ENCODE results near the gene RCOR1. TPM values are rescaled to one million over a fixed set of nuclear protein-coding genes. Genes with fewer than 3 reads are reported as not detected.
"Not testable (repeated sequence)": the region's sequence is repeated elsewhere in the genome, so short reads cannot be mapped to it uniquely, and the experiment has no call there.

RCOR1 gene
- total and polyA plus RNA-seq, 2 experiments from 2014 or later = 9.9 to 30.2 TPM

GRCh38 chr14:102570334-102570995 is 22.0 kb upstream of the RCOR1 start:
- no peak overlapping the region for H3K27ac ChIP-seq
- H3K36me3 ChIP-seq (replicated peaks; ENCODE audit: insufficient read depth, low read depth) = no peaks in the 10 kb centered on the region
- H3K4me1 ChIP-seq (ENCODE audit: insufficient read depth) = peaks cover 17% of the 10 kb centered on the region
- DNase-seq (ENCODE audit: low spot score) = no peak
- H3K27me3 ChIP-seq = no peaks in the 10 kb centered on the region
- H3K9me2 ChIP-seq (replicated peaks; ENCODE audit: insufficient read depth) = no peaks in the 10 kb centered on the region
- H4K20me1 ChIP-seq (ENCODE audit: insufficient read depth, poor library complexity, severe bottlenecking) = no peaks in the 10 kb centered on the region
- H3K4me2 ChIP-seq = no peak overlapping the region
- no peak overlapping the region for H2AFZ ChIP-seq
- 86% methylated on average over 9 of the region's 9 CpGs for WGBS (ENCODE audit: low lambda C conversion rate, missing lambda C conversion rate)
- no peaks in the 10 kb centered on the region for H3K79me2 ChIP-seq
- no peak overlapping the region for H3K4me3 ChIP-seq
- no peaks in the 10 kb centered on the region for H3K9me3 ChIP-seq (ENCODE audit: low read depth)
- TF ChIP-seq EZH2phosphoT487 (IDR thresholded peaks at IDR 0.05; ENCODE audit: low read depth, severe bottlenecking, unreplicated experiment) = no peak
- TF ChIP-seq EZH2 (IDR thresholded peaks at IDR 0.05; ENCODE audit: borderline replicate concordance) = no peak
- no peak for TF ChIP-seq CTCF (IDR thresholded peaks at IDR 0.05; ENCODE audit: poor library complexity)

GRCh38 chr14:102571043-102571442 is 21.4 kb upstream of the RCOR1 start:
- TF ChIP-seq EZH2phosphoT487 (IDR thresholded peaks at IDR 0.05; ENCODE audit: low read depth, severe bottlenecking, unreplicated experiment) (no peak), CTCF (IDR thresholded peaks at IDR 0.05; ENCODE audit: poor library complexity) (no peak), EZH2 (IDR thresholded peaks at IDR 0.05; ENCODE audit: borderline replicate concordance) (no peak)
- WGBS (ENCODE audit: low lambda C conversion rate, missing lambda C conversion rate) = 88% methylated on average over 2 of the region's 2 CpGs
- H3K4me3 ChIP-seq = no peak overlapping the region
- no peak for DNase-seq (ENCODE audit: low spot score)
- no peaks in the 10 kb centered on the region for H3K9me3 ChIP-seq (ENCODE audit: low read depth)
- no peaks in the 10 kb centered on the region for H3K27me3 ChIP-seq
- no peak overlapping the region for H3K27ac ChIP-seq
- peaks cover 17% of the 10 kb centered on the region for H3K4me1 ChIP-seq (ENCODE audit: insufficient read depth)
- no peaks in the 10 kb centered on the region for H3K79me2 ChIP-seq
- no peak overlapping the region for H2AFZ ChIP-seq
- H3K9me2 ChIP-seq (replicated peaks; ENCODE audit: insufficient read depth) = no peaks in the 10 kb centered on the region
- H3K4me2 ChIP-seq = no peak overlapping the region
- H4K20me1 ChIP-seq (ENCODE audit: insufficient read depth, poor library complexity, severe bottlenecking) = no peaks in the 10 kb centered on the region
- no peaks in the 10 kb centered on the region for H3K36me3 ChIP-seq (replicated peaks; ENCODE audit: insufficient read depth, low read depth)

- Histone ChIP-seq H3K4me3 (no peak overlapping the region), H3K9me3 (ENCODE audit: low read depth) (no peaks in the 10 kb centered on the region), H4K20me1 (ENCODE audit: insufficient read depth, poor library complexity, severe bottlenecking) (no peaks in the 10 kb centered on the region), H3K36me3 (replicated peaks; ENCODE audit: insufficient read depth, low read depth) (no peaks in the 10 kb centered on the region), H3K79me2 (no peaks in the 10 kb centered on the region), H2AFZ (no peak overlapping the region), H3K27me3 (no peaks in the 10 kb centered on the region), H3K4me2 (no peak overlapping the region), H3K4me1 (ENCODE audit: insufficient read depth) (peaks cover 17% of the 10 kb centered on the region), H3K9me2 (replicated peaks; ENCODE audit: insufficient read depth) (no peaks in the 10 kb centered on the region), H3K27ac (no peak overlapping the region)
- TF ChIP-seq EZH2phosphoT487 (IDR thresholded peaks at IDR 0.05; ENCODE audit: low read depth, severe bottlenecking, unreplicated experiment) = no peak
- no peak for TF ChIP-seq CTCF (IDR thresholded peaks at IDR 0.05; ENCODE audit: poor library complexity)
- no peak for TF ChIP-seq EZH2 (IDR thresholded peaks at IDR 0.05; ENCODE audit: borderline replicate concordance)
- DNase-seq (ENCODE audit: low spot score) = no peak
- 95% methylated on average over 10 of the region's 10 CpGs for WGBS (ENCODE audit: low lambda C conversion rate, missing lambda C conversion rate)
These were observed 20.9 kb upstream of the RCOR1 start for GRCh38 chr14:102571478-102572042.

- H3K27me3 ChIP-seq; H3K9me3 ChIP-seq (ENCODE audit: low read depth); H3K4me2 ChIP-seq; H4K20me1 ChIP-seq (ENCODE audit: insufficient read depth, poor library complexity, severe bottlenecking); H3K79me2 ChIP-seq; H3K36me3 ChIP-seq (replicated peaks; ENCODE audit: insufficient read depth, low read depth); DNase-seq (ENCODE audit: low spot score); H3K9me2 ChIP-seq (replicated peaks; ENCODE audit: insufficient read depth); H2AFZ ChIP-seq; H3K4me3 ChIP-seq; H3K27ac ChIP-seq: not testable (repeated sequence)
- 66% methylated on average over 8 of the region's 8 CpGs for WGBS (ENCODE audit: low lambda C conversion rate, missing lambda C conversion rate)
- peaks cover 16% of the 10 kb centered on the region for H3K4me1 ChIP-seq (ENCODE audit: insufficient read depth)
These were observed 19.3 kb upstream of the RCOR1 start for GRCh38 chr14:102573161-102573560.

Data from hepatocyte (in vitro differentiated cells).